GM19372 (cell line): ENCODE measurements around the gene VAV1.
"Not testable (repeated sequence)": the region's sequence is repeated elsewhere in the genome, so short reads cannot be mapped to it uniquely, and the experiment has no call there.

Experiments
- ATAC-seq: cut with Tn5 transposase; IDR thresholded peaks from one replicate; pipeline ENCODE4 v1.9.1; 2021; ENCODE audit warnings: mild to moderate bottlenecking, low read depth, moderate library complexity; ENCODE audit not compliant: unreplicated experiment

VAV1 gene

DNA sequence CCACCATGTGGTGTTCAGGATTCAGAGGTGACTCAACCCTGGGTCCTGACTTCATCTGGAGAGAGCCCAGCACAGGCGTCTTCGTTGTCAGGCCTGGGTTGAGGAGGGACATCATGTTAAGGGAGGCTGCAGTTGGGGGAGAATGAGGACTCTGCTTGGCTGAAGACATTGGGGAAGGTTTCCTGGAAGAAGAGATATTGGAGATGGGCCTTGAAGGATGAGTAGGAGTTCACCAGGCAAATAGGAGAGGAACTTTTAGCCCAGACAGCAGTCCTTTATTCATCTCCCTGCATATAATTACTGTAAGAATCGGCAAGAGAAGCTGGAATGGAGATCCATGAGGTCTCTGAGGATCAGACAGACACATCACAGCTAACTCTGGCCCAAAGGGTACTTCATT, 38.9 kb downstream of the VAV1 start:
- ATAC-seq = no peak

DNA sequence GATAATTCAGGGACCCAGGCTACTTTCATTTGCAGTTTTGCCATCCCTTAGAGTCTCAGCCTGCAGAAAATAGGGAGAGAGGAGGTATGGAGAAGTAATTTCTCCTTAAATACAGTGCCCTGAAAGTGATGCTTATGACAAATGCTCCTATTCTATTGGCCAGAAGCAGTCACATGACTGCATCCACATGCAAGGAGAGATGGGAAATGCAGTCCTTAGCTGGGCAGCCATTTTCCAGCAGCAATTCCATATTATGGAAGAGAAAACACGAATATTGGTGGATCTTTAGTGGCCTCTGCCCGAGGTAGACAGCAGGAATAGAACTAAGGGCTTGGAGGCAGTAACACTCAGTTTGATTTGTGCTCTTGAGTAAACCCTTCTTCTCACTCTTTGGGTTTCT, 39.4 kb downstream of the VAV1 start:
- ATAC-seq = no peak

GRCh38 chr19:6812612-6813011, 40.1 kb downstream of the VAV1 start:
- ATAC-seq = no peak

DNA sequence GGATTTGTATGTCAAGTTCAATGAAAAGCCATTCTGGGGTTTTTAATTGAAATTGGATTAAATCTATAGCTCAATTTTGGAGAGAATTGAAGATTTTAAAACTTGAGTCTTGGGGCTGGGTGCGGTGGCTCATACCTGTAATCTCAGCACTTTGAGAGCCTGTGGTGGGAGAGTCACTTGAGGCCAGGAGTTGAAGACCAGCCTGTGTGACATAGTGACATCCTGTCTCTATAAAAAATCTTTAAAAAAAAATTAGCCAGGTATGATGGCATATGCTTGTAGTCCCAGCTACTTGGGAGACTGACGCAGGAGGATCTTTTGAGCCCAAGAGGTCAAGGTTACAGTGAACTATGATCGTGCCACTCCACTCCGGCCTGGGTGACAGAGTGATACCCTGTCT, 41.2 kb downstream of the VAV1 start:
- ATAC-seq = no peak

GRCh38 chr19:6817179-6817578, 44.7 kb downstream of the VAV1 start:
- ATAC-seq = no peak

- ATAC-seq = no peak
These were observed 45.7 kb downstream of the VAV1 start for GRCh38 chr19:6818246-6818645.

- ATAC-seq = no peak
These were observed 46.8 kb downstream of the VAV1 start for GRCh38 chr19:6819323-6819722.

GRCh38 chr19:6820237-6820636, 47.7 kb downstream of the VAV1 start:
- ATAC-seq = no peak

- ATAC-seq = no peak
These were observed 49.3 kb downstream of the VAV1 start for GRCh38 chr19:6821639-6822310.

- no peak for ATAC-seq
These were observed 49.8 kb downstream of the VAV1 start for GRCh38 chr19:6822311-6822670.

- ATAC-seq = no peak
These were observed 52.7 kb downstream of the VAV1 start for GRCh38 chr19:6825076-6825774.

DNA sequence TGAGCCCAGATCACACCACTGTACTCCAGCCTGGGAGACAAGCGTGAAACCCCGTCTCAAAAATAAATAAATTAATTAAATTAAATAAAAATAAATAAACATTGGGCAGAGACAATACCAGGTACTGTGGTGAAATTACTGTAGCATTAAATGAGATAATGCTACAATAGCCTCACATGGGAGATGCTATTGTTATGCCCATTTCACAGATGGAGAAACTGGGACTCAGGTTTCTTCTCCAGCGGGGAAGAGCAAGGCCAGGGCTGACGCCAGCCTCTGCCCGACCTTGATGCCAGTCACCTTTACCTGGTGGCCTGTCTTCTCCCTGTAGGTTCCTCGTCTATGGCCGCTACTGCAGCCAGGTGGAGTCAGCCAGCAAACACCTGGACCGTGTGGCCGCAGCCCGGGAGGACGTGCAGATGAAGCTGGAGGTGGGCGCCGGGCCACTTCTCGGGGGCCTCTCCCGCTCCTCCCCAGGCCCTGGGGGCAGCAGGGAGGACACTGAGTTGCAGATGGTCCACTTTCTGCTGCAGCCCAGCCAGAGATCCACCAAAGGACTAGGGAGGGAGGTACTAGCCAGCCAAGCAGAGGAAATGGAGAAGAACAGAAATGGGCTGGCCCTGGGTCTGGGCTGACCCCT, 53.9 kb downstream of the VAV1 start:
- ATAC-seq = no peak

DNA sequence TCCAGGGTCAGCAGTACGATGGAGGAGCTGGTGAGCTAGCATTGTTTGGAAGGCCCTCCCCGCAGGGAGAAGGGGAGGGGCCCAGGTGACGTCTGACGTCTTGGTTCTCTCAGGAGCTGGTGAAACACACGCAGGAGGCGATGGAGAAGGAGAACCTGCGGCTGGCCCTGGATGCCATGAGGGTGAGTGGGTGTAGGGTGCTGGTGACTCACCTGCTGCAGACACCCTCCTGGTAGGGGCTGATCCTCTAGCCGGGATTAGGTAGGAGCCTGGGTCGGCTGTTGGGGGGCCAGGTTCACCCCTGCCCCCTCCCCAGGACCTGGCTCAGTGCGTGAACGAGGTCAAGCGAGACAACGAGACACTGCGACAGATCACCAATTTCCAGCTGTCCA, 55.8 kb downstream of the VAV1 start:
- no peak for ATAC-seq

GRCh38 chr19:6828698-6829633, 56.5 kb downstream of the VAV1 start:
- no peak for ATAC-seq

- ATAC-seq = not testable (repeated sequence)
These were observed 57.3 kb downstream of the VAV1 start for GRCh38 chr19:6829829-6830228.

DNA sequence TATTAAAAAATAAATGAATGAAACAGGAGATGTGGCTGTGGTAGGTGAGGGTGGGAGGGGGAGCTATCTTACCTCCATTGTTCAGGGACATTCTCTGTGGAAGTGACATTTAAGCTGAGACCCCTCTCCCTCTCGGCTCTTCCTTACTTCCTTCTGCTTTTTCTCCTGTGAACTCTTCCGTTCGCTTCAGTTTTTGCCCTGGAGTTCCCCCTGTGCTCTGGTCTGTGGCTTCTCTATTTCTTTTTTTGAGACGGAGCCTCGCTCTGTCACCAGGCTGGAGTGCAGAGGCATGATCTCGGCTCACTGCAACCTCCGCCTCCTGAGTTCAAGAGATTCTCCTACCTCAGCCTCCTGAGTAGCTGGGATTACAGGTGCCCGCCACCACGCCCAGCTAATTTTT, 58.6 kb downstream of the VAV1 start:
- ATAC-seq = not testable (repeated sequence)

DNA sequence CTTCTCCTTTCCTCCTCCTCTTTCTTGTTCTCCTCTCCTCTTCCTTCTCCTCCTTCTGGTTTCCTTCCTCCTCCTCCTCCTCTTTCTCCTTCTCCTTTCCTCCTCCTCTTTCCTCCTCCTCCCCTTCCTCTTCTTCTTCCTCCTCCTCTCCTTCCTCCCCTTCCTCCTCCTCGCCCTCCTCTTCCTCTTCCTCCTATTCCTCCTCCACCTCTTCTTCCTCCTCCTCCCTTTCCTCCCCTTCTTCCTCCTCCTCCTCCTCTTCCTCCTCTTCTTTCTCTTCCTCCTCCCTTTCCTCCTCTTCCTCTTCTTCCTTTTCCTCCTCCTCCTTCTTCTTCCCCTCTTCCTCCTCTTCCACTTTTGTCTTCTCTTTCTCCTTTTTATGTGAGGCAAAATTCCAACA, 59.9 kb downstream of the VAV1 start:
- ATAC-seq = no peak

GRCh38 chr19:6833166-6833790, 60.8 kb downstream of the VAV1 start:
- no peak for ATAC-seq

DNA sequence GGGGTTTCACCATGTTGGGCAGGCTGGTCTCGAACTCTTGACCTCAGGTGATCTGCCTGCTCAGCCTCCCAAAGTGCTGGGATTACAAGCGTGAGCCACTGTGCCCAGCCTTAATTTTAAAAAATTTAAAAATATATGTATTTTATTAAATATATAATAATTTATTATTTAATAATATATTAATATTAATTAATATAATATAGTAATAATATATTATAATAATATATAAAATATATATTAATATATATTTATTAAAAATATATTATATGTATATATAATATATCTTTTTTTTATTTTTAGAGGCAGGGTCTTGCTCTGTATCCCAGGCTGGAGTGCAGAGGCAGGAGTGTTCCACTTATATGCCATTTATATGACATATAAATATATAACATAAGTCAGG, 61.9 kb downstream of the VAV1 start:
- ATAC-seq = no peak

GRCh38 chr19:6835501-6835900, 63.0 kb downstream of the VAV1 start:
- no peak for ATAC-seq
